GM19463 (cell line): ENCODE data around the gene RTP5.

Experiments
- ATAC-seq: cut with Tn5 transposase; IDR thresholded peaks from one replicate; pipeline ENCODE4 v1.9.1; 2021; ENCODE audit warnings: mild to moderate bottlenecking, moderate library complexity; ENCODE audit not compliant: unreplicated experiment

The RTP5 gene

GRCh38 chr2:241886840-241887447, 17.4 kb downstream of the RTP5 start:
- ATAC-seq, result no peak

GRCh38 chr2:241887806-241888522, 18.4 kb downstream of the RTP5 start:
- ATAC-seq, result no peak

GRCh38 chr2:241888641-241889040, 19.1 kb downstream of the RTP5 start:
- ATAC-seq, result no peak

- no peak for ATAC-seq
Observed at GRCh38 chr2:241890524-241891235, 21.2 kb downstream of the RTP5 start.

- ATAC-seq, result no peak
Observed at GRCh38 chr2:241891315-241891987, 21.9 kb downstream of the RTP5 start.

GRCh38 chr2:241891988-241892298, 22.4 kb downstream of the RTP5 start:
- no peak for ATAC-seq

GRCh38 chr2:241892299-241893137, 23.0 kb downstream of the RTP5 start:
- no peak for ATAC-seq

GRCh38 chr2:241893265-241893664, 23.7 kb downstream of the RTP5 start:
- ATAC-seq, result no peak

- no peak for ATAC-seq
Observed at GRCh38 chr2:241894056-241894641, 24.6 kb downstream of the RTP5 start.

- no peak for ATAC-seq
Observed at GRCh38 chr2:241894681-241895426, 25.3 kb downstream of the RTP5 start.

GRCh38 chr2:241895427-241895711, 25.8 kb downstream of the RTP5 start:
- no peak for ATAC-seq

GRCh38 chr2:241895712-241896641, 26.4 kb downstream of the RTP5 start:
- ATAC-seq, result no peak

- ATAC-seq, result no peak
Observed at GRCh38 chr2:241896746-241897201, 27.2 kb downstream of the RTP5 start.

- no peak for ATAC-seq
Observed at GRCh38 chr2:241897231-241897916, 27.8 kb downstream of the RTP5 start.

GRCh38 chr2:241898463-241899270, 29.1 kb downstream of the RTP5 start:
- ATAC-seq, result no peak

GRCh38 chr2:241900251-241901017, 30.9 kb downstream of the RTP5 start:
- ATAC-seq, result no peak

- ATAC-seq, result no peak
Observed at GRCh38 chr2:241901018-241901380, 31.5 kb downstream of the RTP5 start.
